Chondrocyte (in vitro differentiated cells): ENCODE data around the gene CYP46A1. TPM values are rescaled to one million over a fixed set of nuclear protein-coding genes. Genes with fewer than 3 reads are reported as not detected.
A peak's percentile ranks its signal among the peaks of the same experiment; 100 is the strongest.

Source experiments
- DNase-seq: peaks from one replicate; pipeline ENCODE4 v3.0.0; 2021; ENCODE audit warnings: mixed read lengths, low spot score
- H3K27ac Mint-ChIP-seq: one replicate; pipeline ENCODE4 v1.8.0; 2021; ENCODE audit warnings: mild to moderate bottlenecking, moderate library complexity, mixed read lengths; ENCODE audit not compliant: unreplicated experiment
- H3K27me3 Mint-ChIP-seq: 2 replicates; pipeline ENCODE4 v1.8.0; 2021; ENCODE audit warnings: low read depth, mixed read lengths
- H3K36me3 Mint-ChIP-seq: 2 replicates; pipeline ENCODE4 v1.8.0; 2021; ENCODE audit warnings: low read depth, mixed read lengths
- H3K4me1 Mint-ChIP-seq: 2 replicates; pipeline ENCODE4 v1.8.0; 2021; ENCODE audit warnings: low read depth, mild to moderate bottlenecking, mixed read lengths
- H3K4me3 Mint-ChIP-seq: one replicate; pipeline ENCODE4 v1.8.0; 2021; ENCODE audit warnings: mild to moderate bottlenecking, moderate library complexity, mixed read lengths; ENCODE audit not compliant: unreplicated experiment
- H3K9me3 Mint-ChIP-seq: 2 replicates; pipeline ENCODE4 v1.8.0; 2021; ENCODE audit warnings: low read depth, mixed read lengths
- total RNA-seq: library from RNA; stranded (reverse); gene quantifications from 3 replicates; pipeline ENCODE4 v1.2.1, GENCODE V29; 2021
- TF ChIP-seq, protein P1 (sequence below): fragments of 200-600 bp; sonication (generic); IDR thresholded peaks from 2 replicates; pipeline ENCODE4 v1.5.0; 2021; ENCODE audit warnings: antibody characterized with exemption, mild to moderate bottlenecking, moderate library complexity

The CYP46A1 gene
- total RNA-seq, 1 donor from 2014 or later = 0.72 TPM

DNA sequence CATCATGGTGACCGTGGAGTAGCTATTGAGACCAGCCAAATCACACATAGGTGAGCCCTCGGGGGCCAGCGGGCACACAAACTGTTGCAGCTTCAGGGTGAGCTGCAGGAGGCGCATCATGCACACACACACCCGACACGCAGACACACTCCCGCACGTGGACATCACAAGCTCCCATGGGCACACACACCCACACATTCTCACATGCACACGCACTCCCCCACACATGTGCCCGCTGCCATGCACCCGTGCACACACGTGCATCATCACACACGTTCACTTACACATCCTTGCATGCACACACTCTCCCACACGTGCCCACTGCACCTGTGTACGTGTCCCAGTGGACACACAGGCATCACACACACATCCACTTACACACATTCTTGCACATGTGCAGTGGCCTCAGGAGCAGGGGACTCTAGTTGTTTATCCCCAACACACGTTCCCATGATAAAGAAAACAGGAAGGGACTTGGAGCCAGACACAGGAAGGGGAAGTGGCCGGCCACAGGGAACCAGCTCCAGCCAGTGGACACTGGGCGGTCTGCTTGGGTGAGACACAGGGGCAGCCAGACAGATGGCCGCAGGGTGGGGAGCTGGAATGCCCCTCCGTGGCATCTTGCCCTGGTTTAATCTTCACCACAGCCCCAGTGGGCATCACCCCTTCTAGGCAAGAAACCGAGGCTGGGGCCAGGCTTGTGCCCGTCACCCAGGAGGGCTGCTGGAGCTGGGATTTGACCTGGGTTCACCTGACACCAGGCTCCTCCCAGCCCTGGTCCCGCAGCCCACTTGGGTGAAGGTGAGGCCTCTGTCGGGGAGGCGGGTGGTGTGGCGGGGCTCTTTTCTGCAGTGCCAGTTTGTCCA lies 49.7 kb downstream of the CYP46A1 start:
- peaks cover 10% of the 10 kb centered on the region for H3K4me1 Mint-ChIP-seq
- H3K4me3 Mint-ChIP-seq = no peak overlapping the region
- no peaks in the 10 kb centered on the region for H3K27me3 Mint-ChIP-seq
- H3K36me3 Mint-ChIP-seq = no peaks in the 10 kb centered on the region
- H3K27ac Mint-ChIP-seq = no peak overlapping the region
- TF ChIP-seq, protein P1, sequence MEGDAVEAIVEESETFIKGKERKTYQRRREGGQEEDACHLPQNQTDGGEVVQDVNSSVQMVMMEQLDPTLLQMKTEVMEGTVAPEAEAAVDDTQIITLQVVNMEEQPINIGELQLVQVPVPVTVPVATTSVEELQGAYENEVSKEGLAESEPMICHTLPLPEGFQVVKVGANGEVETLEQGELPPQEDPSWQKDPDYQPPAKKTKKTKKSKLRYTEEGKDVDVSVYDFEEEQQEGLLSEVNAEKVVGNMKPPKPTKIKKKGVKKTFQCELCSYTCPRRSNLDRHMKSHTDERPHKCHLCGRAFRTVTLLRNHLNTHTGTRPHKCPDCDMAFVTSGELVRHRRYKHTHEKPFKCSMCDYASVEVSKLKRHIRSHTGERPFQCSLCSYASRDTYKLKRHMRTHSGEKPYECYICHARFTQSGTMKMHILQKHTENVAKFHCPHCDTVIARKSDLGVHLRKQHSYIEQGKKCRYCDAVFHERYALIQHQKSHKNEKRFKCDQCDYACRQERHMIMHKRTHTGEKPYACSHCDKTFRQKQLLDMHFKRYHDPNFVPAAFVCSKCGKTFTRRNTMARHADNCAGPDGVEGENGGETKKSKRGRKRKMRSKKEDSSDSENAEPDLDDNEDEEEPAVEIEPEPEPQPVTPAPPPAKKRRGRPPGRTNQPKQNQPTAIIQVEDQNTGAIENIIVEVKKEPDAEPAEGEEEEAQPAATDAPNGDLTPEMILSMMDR = no peak
- DNase-seq = peak; percentile 81
- H3K9me3 Mint-ChIP-seq = no peaks in the 10 kb centered on the region

DNA sequence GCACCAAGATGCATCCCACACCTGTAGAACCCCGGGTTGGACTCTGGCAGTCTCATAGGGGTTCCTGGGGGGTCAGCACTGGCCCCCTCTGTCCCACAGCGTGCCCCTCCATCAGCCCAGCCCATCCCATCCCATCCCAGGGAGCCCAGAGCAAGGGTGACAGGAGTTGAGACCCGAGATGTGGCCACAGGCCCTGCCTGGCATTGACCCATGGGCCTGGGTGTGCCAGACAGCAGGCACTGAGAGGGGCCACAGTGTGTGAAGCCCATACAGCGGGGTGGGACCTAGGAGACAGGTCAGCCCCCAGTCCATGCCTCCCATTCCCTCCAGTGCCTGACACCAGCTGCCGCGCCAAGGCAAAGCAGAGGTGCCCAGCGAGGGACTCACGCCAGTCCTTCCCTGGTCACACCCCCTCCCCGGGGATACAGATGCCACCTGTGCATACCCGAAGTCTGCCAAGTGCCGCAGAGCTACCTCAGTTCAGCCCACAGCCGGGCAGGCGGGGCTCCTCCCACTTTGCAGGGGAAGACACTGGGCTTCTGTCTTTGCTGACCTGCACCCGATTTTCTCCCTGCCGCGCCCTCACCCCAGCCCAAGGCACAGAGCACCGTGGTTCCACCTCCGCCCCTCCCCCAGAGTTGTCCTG lies 50.4 kb downstream of the CYP46A1 start:
- Mint-ChIP-seq H3K9me3 (no peaks in the 10 kb centered on the region), H3K4me1 (peaks cover 10% of the 10 kb centered on the region), H3K4me3 (no peak overlapping the region), H3K36me3 (no peaks in the 10 kb centered on the region), H3K27me3 (no peaks in the 10 kb centered on the region), H3K27ac (no peak overlapping the region)
- DNase-seq = peak; percentile 90
- TF ChIP-seq, protein P1 = no peak

DNA sequence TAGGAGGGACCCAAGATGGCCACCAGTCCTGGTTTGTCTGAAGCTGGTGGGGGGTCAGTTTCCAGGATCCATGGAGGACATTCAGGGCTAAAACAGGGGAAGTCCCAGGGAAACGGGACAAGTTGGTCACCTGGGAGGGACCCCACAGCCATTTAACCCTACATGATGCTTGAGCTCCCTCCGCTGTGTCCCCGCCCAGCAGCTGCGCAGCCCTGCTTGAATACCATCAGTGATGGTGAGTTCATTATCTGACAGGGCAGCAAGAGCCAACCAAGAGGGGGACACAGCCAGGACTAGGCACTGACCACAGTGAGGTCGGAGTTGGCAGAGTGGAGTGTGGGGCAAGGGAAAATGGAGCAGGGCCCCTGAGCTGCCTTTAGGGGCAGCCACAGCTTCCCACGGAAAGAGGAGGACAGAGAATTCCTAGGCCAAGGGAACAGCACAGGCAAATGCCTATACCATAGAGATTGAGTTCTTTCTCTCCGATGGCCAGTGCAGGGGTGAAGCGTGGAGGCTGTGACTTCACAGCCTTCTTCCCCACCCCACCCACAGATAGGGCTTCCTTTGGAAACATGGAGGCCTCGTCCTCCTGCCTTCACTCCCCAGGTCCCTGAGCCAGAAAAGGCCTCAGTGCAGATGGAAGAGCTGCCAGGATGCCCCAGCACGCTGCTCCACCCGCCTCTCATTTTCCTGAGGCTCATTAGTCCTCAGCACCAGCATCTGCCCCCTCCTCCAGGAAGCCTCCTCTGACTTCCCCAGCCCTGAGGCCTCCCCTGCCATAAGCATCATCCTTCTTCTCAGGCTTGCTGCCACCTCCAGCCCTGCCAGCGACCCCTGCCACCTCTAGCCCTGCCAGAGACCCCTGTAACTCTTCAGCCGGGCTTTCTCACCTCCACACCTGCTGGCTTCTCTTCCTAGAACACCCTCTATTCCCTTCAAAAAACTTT lies 51.4 kb downstream of the CYP46A1 start:
- Mint-ChIP-seq H3K27ac (no peak overlapping the region), H3K27me3 (no peaks in the 10 kb centered on the region), H3K9me3 (no peaks in the 10 kb centered on the region), H3K4me1 (peaks cover 10% of the 10 kb centered on the region), H3K4me3 (no peak overlapping the region), H3K36me3 (no peaks in the 10 kb centered on the region)
- DNase-seq = peak; percentile 50
- TF ChIP-seq, protein P1 = no peak

DNA sequence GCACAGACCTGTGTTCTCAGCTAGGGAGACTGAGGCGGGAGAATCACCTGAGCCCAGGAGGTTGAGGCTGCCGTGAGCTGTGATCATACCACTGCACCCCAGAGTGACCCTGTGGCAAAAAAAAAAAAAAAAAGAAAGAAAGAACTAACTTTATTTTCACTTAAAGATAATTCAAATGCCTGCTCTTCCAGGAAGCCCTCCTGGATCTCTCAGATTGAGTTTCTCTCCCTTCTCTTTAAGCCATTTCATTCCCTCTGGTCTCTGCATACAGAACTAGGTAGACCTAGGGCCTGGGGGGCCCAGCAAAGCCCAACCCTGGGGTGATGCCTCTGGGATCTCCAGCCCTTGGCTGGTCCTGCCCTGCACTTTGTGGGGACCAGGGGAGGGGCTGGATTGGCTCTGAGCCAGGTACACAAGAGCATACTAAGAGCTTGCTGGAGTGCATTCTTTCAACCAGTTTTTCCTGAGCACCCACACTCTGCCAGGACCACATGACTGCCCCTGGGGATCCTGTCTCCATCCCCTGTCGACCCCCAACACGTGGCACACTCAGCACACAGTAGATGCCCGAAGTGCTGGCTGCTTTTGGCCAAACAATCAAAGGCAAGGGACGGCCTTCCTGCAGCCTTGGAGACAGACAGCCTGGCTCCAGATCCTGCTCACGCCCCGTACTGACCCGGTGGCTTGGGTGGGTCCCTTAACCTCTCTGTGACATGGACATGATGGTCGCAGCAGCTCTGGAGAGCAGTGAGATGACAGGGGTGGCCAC lies 52.7 kb downstream of the CYP46A1 start:
- TF ChIP-seq, protein P1 = no peak
- H3K4me3 Mint-ChIP-seq = no peak overlapping the region

More for the DNA sequence above, 52.7 kb downstream of the CYP46A1 start:
- Mint-ChIP-seq H3K9me3 (no peaks in the 10 kb centered on the region), H3K27me3 (no peaks in the 10 kb centered on the region), H3K27ac (no peak overlapping the region), H3K4me1 (peaks cover 8% of the 10 kb centered on the region), H3K36me3 (no peaks in the 10 kb centered on the region)
- DNase-seq = peak; percentile 82
